ENCODE measurements around the gene AGER.

- no peak for TF ChIP-seq CTCF (IDR thresholded peaks at IDR 0.05)
- TF ChIP-seq RNF2 (IDR thresholded peaks at IDR 0.05; ENCODE audit: borderline replicate concordance, low read depth): no peak
- no peak for TF ChIP-seq BHLHE40 (IDR thresholded peaks at IDR 0.05; ENCODE audit: low read depth, low read length)
- TF ChIP-seq JUNB (IDR thresholded peaks at IDR 0.05): no peak
- TF ChIP-seq KDM1A (IDR thresholded peaks at IDR 0.05; ENCODE audit: low read depth): no peak
- no peak for TF ChIP-seq RAD21 (conservative IDR thresholded peaks at IDR 0.05 in 1 of 2, IDR thresholded peaks at IDR 0.05 in 1 of 2)
These were observed 32.7 kb downstream of the AGER start for GRCh38 chr6:32151181-32151862.

All from A549 (cell line).